H4 (cell line): ENCODE data around the gene PAX5. TPM values are rescaled to one million over a fixed set of nuclear protein-coding genes. Genes with fewer than 3 reads are reported as not detected.

Experiments
- DNase-seq: peaks from one replicate; pipeline ENCODE4 v3.0.0-alpha.2; 2015; ENCODE audit warnings: low spot score
- total RNA-seq: library from RNA; depleted of rRNA; stranded (reverse); fragments of >200 nt; shearing (Covaris generic); gene quantifications from 2 replicates; pipeline ENCODE4 v1.2.3, GENCODE V29; 2014

PAX5 gene
- total RNA-seq, 1 experiment from 2014 or later, result not detected

DNA sequence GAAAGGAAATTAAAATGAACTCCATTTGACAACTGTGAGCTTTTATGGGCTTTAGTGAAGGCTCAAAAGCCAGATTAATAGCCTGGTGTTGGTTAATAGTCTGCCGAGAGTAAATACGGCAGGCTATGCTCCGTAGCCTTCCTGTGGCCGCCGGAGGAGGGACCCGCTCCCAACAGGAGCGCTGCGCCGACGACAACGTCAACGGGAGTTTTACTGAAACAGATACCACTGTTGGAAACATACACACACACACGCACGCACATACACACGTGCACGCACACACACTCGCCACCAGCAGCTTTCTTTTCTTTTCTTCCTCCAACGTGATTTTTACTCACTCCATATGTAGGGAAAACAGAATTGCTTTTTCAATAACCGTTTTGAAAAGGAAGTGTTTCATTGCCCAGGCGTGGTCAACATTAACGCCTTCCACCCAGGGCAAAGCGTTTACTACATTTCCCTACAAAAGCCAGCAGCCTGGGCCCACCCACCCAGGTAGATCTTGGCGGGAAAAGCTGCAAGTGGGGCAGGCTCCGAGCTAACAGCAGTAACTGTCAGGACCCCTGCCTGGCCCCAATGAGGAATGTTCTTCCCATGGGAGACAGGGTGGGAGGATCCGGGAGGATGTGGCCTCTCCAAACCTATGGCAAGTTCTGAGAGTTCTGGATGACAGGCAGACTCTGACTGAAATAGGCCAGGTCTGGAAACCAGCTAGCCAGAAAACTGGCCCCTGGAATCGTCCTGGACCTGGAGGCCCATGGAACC lies 72.3 kb downstream of the PAX5 start:
- no peak for DNase-seq

GRCh38 chr9:36961051-36961450 lies 73.0 kb downstream of the PAX5 start:
- DNase-seq, result no peak

DNA sequence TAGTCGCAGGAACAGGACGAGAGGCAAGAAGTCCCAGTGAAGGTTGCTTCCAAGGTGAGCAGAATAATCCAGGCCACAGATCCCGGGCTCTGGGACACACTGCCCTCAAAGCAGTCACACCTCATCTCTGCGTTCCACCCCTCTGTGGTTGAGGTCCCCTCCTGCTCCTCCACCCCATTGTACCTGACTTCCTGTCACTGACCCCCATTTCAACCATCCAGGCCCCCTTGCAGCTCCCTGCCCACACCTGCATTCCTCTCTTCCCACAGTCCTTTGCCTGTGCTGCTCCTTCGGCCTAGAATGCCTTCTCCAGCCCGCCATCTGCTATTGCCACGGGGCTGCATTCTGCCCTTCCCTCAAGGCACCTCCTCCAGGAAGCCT lies 73.5 kb downstream of the PAX5 start:
- no peak for DNase-seq

- DNase-seq, result no peak
Measured at GRCh38 chr9:36959681-36960574, 74.1 kb downstream of the PAX5 start.

DNA sequence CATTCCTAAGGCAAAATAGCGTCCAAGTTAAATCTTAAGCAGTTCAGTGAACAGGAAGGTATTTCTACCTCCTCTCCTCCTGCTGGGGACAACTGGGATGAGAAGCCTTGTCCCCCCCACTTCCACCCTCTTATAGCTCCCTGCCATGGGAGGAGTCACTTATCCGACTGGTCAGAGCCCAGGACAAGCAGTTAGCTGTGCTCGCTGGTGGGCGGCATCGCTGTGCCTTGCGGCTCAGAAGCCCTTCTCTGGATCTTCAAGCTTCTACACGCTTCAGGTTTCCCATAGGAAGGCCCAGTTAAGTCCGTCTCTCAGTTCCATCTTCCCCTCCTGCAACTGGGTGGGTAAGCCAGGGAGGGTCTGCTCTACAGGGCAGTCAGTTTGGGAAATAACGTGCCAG lies 77.2 kb downstream of the PAX5 start:
- DNase-seq, result no peak

GRCh38 chr9:36950389-36950788 lies 83.7 kb downstream of the PAX5 start:
- no peak for DNase-seq

GRCh38 chr9:36949466-36949865 lies 84.6 kb downstream of the PAX5 start:
- no peak for DNase-seq

- DNase-seq, result no peak
Measured at GRCh38 chr9:36948051-36948450, 86.0 kb downstream of the PAX5 start.

DNA sequence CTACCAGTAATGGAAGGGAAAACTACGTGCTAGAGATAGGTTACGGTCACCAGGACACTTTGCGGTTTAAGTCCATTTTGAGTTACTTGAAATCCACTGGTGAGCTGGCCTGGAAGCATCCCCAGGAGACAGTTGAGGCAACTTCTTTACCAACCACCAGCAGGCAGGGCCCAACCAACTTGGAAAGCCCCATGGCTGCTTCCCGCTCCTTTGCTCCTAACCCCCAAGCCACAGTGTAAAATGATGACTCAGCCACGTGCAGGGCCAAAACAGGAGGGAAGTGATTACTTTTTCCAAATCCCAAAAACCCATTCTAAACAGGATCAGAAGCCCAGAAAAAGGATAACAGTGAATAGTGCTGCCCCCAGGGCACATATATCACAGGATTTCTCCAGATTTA lies 87.4 kb downstream of the PAX5 start:
- DNase-seq, result peak; percentile 59

- no peak for DNase-seq
Measured at GRCh38 chr9:36945999-36946398, 88.1 kb downstream of the PAX5 start.

GRCh38 chr9:36942891-36943290 lies 91.2 kb downstream of the PAX5 start:
- no peak for DNase-seq

DNA sequence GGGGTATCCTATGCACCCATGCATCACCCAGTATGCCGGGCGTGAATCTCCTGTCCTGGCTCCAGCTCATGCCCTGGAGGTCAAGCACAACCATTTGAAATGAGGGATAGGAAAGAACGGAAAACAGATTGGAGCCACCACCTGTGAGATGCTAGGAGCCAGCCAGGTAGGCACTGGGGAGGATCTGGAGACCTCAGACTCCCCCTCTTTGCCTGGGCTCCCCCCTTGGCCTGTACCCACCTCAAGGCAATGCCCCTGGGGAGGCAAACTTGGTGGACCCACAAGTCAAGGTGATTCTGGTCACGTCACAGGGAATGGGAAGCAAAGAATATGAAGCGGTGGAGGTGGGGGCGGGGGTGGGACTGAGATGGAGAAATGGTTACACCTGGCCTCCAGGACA lies 92.6 kb downstream of the PAX5 start:
- DNase-seq, result no peak

DNA sequence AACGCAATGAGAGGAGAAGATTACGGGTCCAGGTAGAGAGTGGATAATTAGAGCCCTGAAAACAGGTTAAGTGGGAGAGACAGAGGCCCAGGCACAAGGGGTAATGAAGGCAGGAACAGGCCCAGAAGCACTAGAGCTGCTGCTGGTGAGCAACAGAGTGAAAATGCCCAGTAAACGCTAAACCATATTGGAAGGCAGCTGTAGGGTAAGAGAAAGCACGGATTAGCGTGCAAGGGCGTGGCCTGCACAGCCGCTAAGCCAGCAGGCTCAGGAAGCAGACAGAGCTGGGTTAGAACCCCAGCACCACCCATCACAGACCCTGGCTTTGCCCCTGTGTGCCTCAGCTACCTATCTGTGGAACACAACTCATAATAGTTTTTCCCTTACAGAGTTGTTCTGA lies 93.2 kb downstream of the PAX5 start:
- no peak for DNase-seq

DNA sequence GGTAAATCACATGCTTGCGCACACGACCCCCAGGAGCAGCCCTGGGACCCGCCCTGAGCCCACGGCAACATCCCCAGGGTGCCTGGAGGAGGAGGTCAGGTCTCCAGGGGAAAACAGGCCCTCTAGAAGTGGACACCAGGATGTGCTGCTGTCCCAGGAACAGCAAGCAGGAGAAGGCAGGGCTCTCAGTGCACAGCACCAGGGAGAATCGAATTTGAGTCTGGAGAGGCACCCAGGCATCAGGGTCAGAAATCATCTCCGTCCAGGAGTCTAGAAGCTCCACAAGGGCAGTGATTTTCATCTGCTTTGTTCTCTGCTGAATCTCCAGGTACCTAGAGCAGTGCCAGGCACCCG lies 93.6 kb downstream of the PAX5 start:
- DNase-seq, result no peak

DNA sequence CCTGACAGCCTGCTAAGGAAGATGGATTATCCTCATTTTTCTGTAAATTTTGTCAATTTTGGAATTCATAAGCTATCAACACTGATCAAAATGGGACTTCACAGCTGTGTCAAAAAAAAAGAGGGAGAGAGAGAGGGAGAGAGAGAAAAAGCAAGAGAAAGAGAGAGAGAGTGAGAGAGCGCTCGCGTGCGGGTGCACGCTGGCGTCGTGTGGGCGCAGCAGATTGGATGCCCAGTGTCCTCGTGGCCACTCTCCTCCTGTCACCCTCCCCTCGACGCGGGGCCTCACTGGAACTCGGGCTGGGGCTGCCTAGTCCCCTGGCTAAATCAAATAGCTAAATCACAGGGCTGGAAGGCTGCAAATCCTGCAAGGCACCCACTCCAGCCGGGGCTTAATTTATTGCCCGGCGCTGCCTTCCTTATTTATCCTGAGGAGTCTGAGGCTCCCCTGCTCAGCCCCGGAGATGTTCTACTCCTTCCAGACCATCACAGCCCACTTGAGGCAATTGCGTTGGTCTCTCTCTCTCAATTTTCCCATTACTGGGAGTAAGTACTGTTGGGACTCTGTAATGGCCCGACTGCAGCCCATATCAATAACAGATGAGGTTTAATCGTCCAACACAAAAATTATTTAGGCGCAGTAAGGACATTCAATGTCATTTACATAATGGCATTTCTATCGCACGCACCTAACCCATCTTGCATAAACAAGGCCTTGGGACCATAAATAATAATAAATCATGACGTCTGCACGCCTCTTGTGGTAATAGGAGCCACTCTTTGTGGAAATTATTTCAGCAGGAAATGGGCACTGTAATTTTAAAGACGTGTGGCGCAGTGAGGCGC lies 94.2 kb downstream of the PAX5 start:
- DNase-seq, result no peak

GRCh38 chr9:36939214-36939613 lies 94.9 kb downstream of the PAX5 start:
- DNase-seq, result no peak

- no peak for DNase-seq
Measured at GRCh38 chr9:36938617-36939016, 95.5 kb downstream of the PAX5 start.

GRCh38 chr9:36937951-36938350 lies 96.1 kb downstream of the PAX5 start:
- DNase-seq, result no peak

GRCh38 chr9:36937346-36937745 lies 96.7 kb downstream of the PAX5 start:
- no peak for DNase-seq

DNA sequence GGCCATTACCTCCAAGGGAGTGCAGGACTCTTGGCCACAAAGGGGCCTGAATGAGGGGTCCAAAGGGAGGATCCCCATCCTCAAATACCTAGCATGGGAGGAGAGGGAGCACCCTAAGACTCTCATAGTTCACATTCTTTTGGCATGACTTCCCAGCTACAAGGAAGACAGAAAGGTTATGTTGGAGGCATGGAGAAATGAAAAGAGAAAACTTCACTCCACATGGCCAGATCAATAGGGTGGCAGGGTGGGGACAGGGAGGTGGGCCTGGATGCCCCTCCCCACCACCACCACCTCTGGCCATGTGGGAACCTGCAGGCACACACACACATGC lies 97.6 kb downstream of the PAX5 start:
- no peak for DNase-seq

DNA sequence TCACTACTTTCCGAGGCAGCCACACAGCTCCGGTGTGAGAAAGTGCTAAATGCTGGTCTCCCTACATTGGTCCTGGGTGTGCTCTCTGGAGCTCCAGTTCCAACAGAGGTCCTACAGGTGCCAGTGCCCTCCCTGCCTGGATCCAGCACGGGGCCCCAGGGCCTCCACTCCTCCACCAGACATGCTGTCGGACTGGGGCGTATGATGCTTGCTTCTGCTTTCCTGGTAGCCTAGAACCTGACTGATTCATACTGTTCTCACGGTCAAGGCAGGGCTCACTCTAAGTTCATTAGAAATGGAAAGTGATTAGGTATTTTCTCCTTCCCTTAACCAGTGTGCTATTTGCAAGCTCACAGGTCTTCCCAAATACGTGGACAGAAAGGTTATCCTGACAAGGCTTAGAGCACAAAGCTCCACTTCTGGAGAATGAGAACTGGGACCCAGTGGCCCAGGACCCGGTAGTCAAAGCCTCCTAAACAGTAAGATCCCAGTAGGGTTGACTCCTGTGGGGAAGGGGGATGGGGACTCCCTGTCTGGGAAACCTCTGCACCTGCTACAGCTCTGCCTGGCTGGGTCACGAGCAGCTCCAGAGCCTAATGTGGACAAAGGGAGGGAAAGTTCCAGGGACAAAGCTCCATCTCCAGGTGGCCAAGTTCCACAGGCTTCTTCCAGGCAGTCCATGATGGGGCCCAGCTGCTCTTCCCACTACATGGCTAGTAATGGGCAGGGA lies 98.1 kb downstream of the PAX5 start:
- no peak for DNase-seq

DNA sequence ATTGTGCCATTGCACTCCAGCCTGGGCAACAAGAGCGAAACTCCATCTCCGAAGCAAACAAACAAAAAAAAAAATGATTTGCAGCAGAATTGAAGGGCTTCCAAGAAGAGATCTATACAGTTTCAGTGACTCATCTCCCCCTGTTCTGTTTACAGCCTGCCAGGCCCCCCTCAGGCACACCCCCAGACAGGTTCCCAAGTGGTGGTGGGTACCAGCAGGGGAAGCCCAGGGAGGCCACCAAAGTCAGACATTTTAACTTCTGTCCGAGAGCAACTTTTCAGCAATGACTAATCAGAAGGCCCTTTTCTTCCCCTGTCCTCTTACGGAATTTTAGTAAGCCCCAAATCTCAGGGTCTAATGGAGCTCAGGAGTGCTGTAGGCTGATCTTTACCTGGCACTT lies 98.7 kb downstream of the PAX5 start:
- DNase-seq, result no peak
